Panc1 (cell line): ENCODE measurements around the gene DIP2C. TPM values are rescaled to one million over a fixed set of nuclear protein-coding genes. Genes with fewer than 3 reads are reported as not detected.

Experiments
- ATAC-seq: fragments of 200-7000 bp; cut with Tn5 transposase; 2 replicates; pipeline ENCODE4 v1.9.1; 2020; ENCODE audit warnings: mild to moderate bottlenecking, moderate library complexity
- BruUV-seq: library from RNA; stranded (reverse); fragments of 400-500 nt; replicated peaks from 2 replicates; lab custom pipeline; 2021; lab: Mats Ljungman, UMichigan
- CTCF ChIA-PET: fragments of 300-600 bp; sonication (Branson Sonifier 250); formaldehyde crosslinking; loops from one replicate; lab custom pipeline; 2022; ENCODE audit warnings: antibody characterized with exemption; lab: Charles Lee
- POLR2A ChIA-PET: fragments of 300-600 bp; sonication (Branson Sonifier 250); formaldehyde crosslinking; loops from one replicate; lab custom pipeline; 2022; ENCODE audit warnings: antibody characterized with exemption; lab: Charles Lee
- DNase-seq: peaks from one replicate; pipeline ENCODE4 v3.0.0-alpha.2; 2010; ENCODE audit warnings: low read depth, low spot score
- H3K27ac ChIP-seq: 2 replicates; pipeline ENCODE4 v1.5.1; 2011; ENCODE audit warnings: mild to moderate bottlenecking, low read length, inconsistent platforms
- H3K27me3 ChIP-seq: fragments of 200-500 bp; sonication (Bioruptor generic); 2 replicates; pipeline ENCODE4 v1.6.0; 2014; ENCODE audit warnings: low read length, inconsistent platforms; ENCODE audit not compliant: control insufficient read depth, insufficient read depth
- H3K36me3 ChIP-seq: fragments of 200-500 bp; sonication (Bioruptor generic); 2 replicates; pipeline ENCODE4 v1.5.1; 2014; ENCODE audit warnings: inconsistent platforms, mild to moderate bottlenecking, low read length, moderate library complexity; ENCODE audit not compliant: control insufficient read depth, insufficient read depth
- H3K4me1 ChIP-seq: 2 replicates; pipeline ENCODE4 v1.5.1; 2011; ENCODE audit warnings: inconsistent platforms, mild to moderate bottlenecking, low read length, moderate library complexity; ENCODE audit not compliant: control insufficient read depth, insufficient read depth
- H3K4me3 ChIP-seq, 2 experiments: 2 replicates each; pipeline ENCODE4 v1.5.1; 2011 to 2012; ENCODE audit warnings: low read depth in 2 of 2, low read length in 2 of 2, mild to moderate bottlenecking in 2 of 2, inconsistent platforms in 1 of 2, moderate library complexity in 1 of 2
- H3K9me3 ChIP-seq: fragments of 200-500 bp; sonication (Bioruptor generic); 2 replicates; pipeline ENCODE4 v1.5.1; 2014; ENCODE audit warnings: low read depth, mild to moderate bottlenecking, inconsistent platforms, low read length, moderate library complexity; ENCODE audit not compliant: control insufficient read depth, insufficient read depth
- CTCF ChIP-seq: fragments of 450-650 bp; IDR thresholded peaks from 2 replicates; pipeline ENCODE4 v1.5.1; 2017; ENCODE audit warnings: mild to moderate bottlenecking
- POLR2AphosphoS5 ChIP-seq: IDR thresholded peaks from 2 replicates; pipeline ENCODE4 v1.6.1; 2012; ENCODE audit warnings: mild to moderate bottlenecking, low read depth, low read length, moderate library complexity
- SIN3A ChIP-seq: IDR thresholded peaks from 2 replicates; pipeline ENCODE4 v1.6.1; 2012; ENCODE audit warnings: low read depth, mild to moderate bottlenecking, low read length, moderate library complexity, borderline replicate concordance; ENCODE audit not compliant: insufficient read depth
- TCF7L2 ChIP-seq: IDR thresholded peaks from 2 replicates; pipeline ENCODE4 v1.6.1; 2011; ENCODE audit warnings: mild to moderate bottlenecking, low read depth, low read length, inconsistent platforms
- in situ Hi-C: cut with HindIII; loops from 2 replicates; pipeline ENCODE4 v1.10.0; 2016; ENCODE audit warnings: low sequenced_read_pairs, low pct_unique_long_range_greater_than_20kb
- intact Hi-C: fragments of 100-400 bp; cut with micrococcal nuclease; formaldehyde crosslinking; loops from one replicate; pipeline ENCODE4 v1.10.0; 2022; ENCODE audit not compliant: unreplicated experiment
- total RNA-seq: library from RNA; stranded (reverse); gene quantifications from one replicate; pipeline ENCODE4 v1.2.1, GENCODE V29; 2021; ENCODE audit not compliant: unreplicated experiment
- TF ChIP-seq, protein P1 (sequence below), 2 experiments: IDR thresholded peaks; 2 replicates each; pipeline ENCODE4 v1.6.1; 2011 to 2012; ENCODE audit warnings: low read depth in 2 of 2, control low read depth in 1 of 2, low read length in 1 of 2, mild to moderate bottlenecking in 1 of 2, moderate library complexity in 1 of 2; ENCODE audit not compliant: insufficient read depth in 1 of 2

The DIP2C gene
- total RNA-seq, 1 experiment from 2014 or later: 13.2 TPM

DNA sequence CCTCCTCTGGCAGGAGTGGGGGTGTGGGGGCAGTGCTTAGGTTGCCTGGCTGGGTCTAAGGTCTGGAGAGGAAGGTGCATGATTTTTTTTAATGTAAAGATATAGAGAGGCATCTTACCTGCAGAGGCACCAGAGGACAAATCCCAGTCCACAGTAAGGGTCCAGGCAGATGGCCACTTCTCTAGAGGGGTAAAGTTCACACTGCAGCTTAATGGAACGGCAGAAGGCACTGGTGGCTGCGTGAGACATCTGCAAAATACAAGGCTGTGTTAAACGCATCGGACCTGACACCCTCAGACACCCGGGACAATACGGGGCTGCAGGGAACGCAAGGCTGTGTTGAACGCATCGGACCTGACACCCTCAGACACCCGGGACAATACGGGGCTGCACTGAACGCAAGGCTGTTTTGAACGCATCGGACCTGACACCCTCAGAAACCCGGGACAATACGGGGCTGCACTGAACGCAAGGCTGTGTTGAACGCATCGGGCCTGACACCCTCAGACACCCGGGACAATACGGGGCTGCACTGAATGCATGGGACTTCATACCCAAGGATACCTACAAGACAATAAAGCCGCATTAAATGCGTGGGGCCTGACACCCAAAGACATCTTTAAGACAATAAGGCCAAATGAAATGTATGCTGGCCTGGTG is 348.3 kb downstream of the DIP2C start:
- in situ Hi-C loops (no loop called here), intact Hi-C loops (no loop called here)
- CTCF ChIA-PET: no interaction called here
- POLR2A ChIA-PET: no interaction called here
- Histone ChIP-seq H3K36me3 (no peaks in the 10 kb centered on the region), H3K27me3 (no peaks in the 10 kb centered on the region), H3K9me3 (no peaks in the 10 kb centered on the region), H3K4me1 (peaks cover 12% of the 10 kb centered on the region), H3K27ac (no peak overlapping the region), H3K4me3 (no peak overlapping the region)
- BruUV-seq: no TSS peak
- no peak for ATAC-seq
- DNase-seq: no peak
- TF ChIP-seq, protein P1, sequence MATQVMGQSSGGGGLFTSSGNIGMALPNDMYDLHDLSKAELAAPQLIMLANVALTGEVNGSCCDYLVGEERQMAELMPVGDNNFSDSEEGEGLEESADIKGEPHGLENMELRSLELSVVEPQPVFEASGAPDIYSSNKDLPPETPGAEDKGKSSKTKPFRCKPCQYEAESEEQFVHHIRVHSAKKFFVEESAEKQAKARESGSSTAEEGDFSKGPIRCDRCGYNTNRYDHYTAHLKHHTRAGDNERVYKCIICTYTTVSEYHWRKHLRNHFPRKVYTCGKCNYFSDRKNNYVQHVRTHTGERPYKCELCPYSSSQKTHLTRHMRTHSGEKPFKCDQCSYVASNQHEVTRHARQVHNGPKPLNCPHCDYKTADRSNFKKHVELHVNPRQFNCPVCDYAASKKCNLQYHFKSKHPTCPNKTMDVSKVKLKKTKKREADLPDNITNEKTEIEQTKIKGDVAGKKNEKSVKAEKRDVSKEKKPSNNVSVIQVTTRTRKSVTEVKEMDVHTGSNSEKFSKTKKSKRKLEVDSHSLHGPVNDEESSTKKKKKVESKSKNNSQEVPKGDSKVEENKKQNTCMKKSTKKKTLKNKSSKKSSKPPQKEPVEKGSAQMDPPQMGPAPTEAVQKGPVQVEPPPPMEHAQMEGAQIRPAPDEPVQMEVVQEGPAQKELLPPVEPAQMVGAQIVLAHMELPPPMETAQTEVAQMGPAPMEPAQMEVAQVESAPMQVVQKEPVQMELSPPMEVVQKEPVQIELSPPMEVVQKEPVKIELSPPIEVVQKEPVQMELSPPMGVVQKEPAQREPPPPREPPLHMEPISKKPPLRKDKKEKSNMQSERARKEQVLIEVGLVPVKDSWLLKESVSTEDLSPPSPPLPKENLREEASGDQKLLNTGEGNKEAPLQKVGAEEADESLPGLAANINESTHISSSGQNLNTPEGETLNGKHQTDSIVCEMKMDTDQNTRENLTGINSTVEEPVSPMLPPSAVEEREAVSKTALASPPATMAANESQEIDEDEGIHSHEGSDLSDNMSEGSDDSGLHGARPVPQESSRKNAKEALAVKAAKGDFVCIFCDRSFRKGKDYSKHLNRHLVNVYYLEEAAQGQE (IDR thresholded peaks at IDR 0.05; ENCODE audit: insufficient read depth in 1 of 2, low read depth in 2 of 2, low read length in 1 of 2): no peak
- TF ChIP-seq CTCF (no peak), SIN3A (no peak), TCF7L2 (no peak), POLR2AphosphoS5 (no peak)

DNA sequence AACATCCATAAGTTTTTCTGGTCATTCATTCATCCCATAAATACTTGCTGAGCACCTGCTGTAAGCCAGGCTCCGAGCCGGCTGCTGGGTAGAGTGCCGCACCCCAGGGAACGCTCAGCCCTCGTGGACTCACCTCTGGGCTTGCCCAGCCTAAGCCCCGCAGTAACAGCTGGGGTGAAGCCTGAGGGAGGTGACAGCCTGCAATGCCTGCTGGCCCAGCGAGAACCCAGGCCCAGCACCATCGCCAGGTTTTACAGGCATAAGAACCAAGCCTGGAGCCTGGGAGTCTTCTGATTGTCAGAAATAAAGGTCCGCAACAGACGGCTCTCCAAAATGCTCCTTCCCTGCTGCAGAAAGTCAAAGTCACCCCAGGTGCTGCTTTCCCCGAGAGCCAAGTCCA is 348.8 kb downstream of the DIP2C start:
- DNase-seq (no peak), ATAC-seq (no peak)
- H3K27me3 ChIP-seq: no peaks in the 10 kb centered on the region
- CTCF ChIA-PET: no interaction called here
- intact Hi-C loops: no loop called here
- H3K9me3 ChIP-seq: no peaks in the 10 kb centered on the region
- POLR2A ChIA-PET: no interaction called here
- H3K36me3 ChIP-seq: no peaks in the 10 kb centered on the region
- no peak overlapping the region for H3K4me3 ChIP-seq
- no peak overlapping the region for H3K27ac ChIP-seq
- in situ Hi-C loops: no loop called here
- TF ChIP-seq, protein P1 (IDR thresholded peaks at IDR 0.05; ENCODE audit: insufficient read depth in 1 of 2, low read depth in 2 of 2, low read length in 1 of 2): no peak
- no peak for TF ChIP-seq CTCF
- no peak for TF ChIP-seq SIN3A
- no peak for TF ChIP-seq TCF7L2
- no peak for TF ChIP-seq POLR2AphosphoS5
- BruUV-seq: no TSS peak
- peaks cover 12% of the 10 kb centered on the region for H3K4me1 ChIP-seq
